Mesothelial cell of epicardium (in vitro differentiated cells): Measurements from ENCODE around the gene THSD7A. TPM values are rescaled to one million over a fixed set of nuclear protein-coding genes. Genes with fewer than 3 reads are reported as not detected.

Source experiments
- DNase-seq, 2 experiments: peaks; one replicate each; pipeline ENCODE4 v3.0.0; 2021; ENCODE audit warnings: low spot score in 2 of 2; ENCODE audit not compliant: unreplicated experiment in 2 of 2
- H3K27ac Mint-ChIP-seq: 2 replicates; pipeline ENCODE4 v1.8.0; 2021; ENCODE audit warnings: mixed read lengths
- H3K27me3 Mint-ChIP-seq: 2 replicates; pipeline ENCODE4 v1.8.0; 2021; ENCODE audit warnings: low read depth, mixed read lengths
- H3K36me3 Mint-ChIP-seq: 2 replicates; pipeline ENCODE4 v1.8.0; 2021; ENCODE audit warnings: mixed read lengths
- H3K4me1 Mint-ChIP-seq: 2 replicates; pipeline ENCODE4 v1.8.0; 2021; ENCODE audit warnings: mixed read lengths
- H3K4me3 Mint-ChIP-seq: 2 replicates; pipeline ENCODE4 v1.8.0; 2021; ENCODE audit warnings: mild to moderate bottlenecking, moderate library complexity, mixed read lengths
- H3K9me3 Mint-ChIP-seq: 2 replicates; pipeline ENCODE4 v1.8.0; 2021; ENCODE audit warnings: mixed read lengths
- CTCF ChIP-seq: fragments of 200-600 bp; sonication (generic); IDR thresholded peaks from one replicate; pipeline ENCODE4 v1.5.0; 2021; ENCODE audit warnings: antibody characterized with exemption; ENCODE audit not compliant: unreplicated experiment
- total RNA-seq: library from RNA; stranded (reverse); gene quantifications from 3 replicates; pipeline ENCODE4 v1.2.1, GENCODE V29; 2021

Gene THSD7A
- total RNA-seq, 1 donor from 2014 or later, result 13.4 TPM

GRCh38 chr7:11749629-11750028, 82.4 kb downstream of the THSD7A start:
- H3K4me1 Mint-ChIP-seq, result peaks cover 2% of the 10 kb centered on the region
- no peak overlapping the region for H3K4me3 Mint-ChIP-seq
- no peak for DNase-seq
- no peaks in the 10 kb centered on the region for H3K27me3 Mint-ChIP-seq
- no peak for TF ChIP-seq CTCF
- no peak overlapping the region for H3K27ac Mint-ChIP-seq
- peaks cover 4% of the 10 kb centered on the region for H3K36me3 Mint-ChIP-seq
- H3K9me3 Mint-ChIP-seq, result peaks cover 9% of the 10 kb centered on the region

- Mint-ChIP-seq H3K9me3 (peaks cover 9% of the 10 kb centered on the region), H3K4me3 (no peak overlapping the region), H3K27ac (no peak overlapping the region), H3K36me3 (peaks cover 4% of the 10 kb centered on the region), H3K27me3 (no peaks in the 10 kb centered on the region), H3K4me1 (peaks cover 2% of the 10 kb centered on the region)
- TF ChIP-seq CTCF, result no peak
- no peak for DNase-seq
Observed at GRCh38 chr7:11748884-11749283, 83.1 kb downstream of the THSD7A start.

- Mint-ChIP-seq H3K4me1 (no peaks in the 10 kb centered on the region), H3K27ac (no peak overlapping the region), H3K36me3 (peaks cover 4% of the 10 kb centered on the region), H3K9me3 (peaks cover 9% of the 10 kb centered on the region), H3K4me3 (no peak overlapping the region), H3K27me3 (no peaks in the 10 kb centered on the region)
- DNase-seq, result no peak
- no peak for TF ChIP-seq CTCF
Observed at GRCh38 chr7:11747715-11748485, 84.1 kb downstream of the THSD7A start.

GRCh38 chr7:11746591-11746990, 85.4 kb downstream of the THSD7A start:
- Mint-ChIP-seq H3K4me1 (peaks cover 7% of the 10 kb centered on the region), H3K27me3 (no peaks in the 10 kb centered on the region), H3K36me3 (peaks cover 4% of the 10 kb centered on the region), H3K9me3 (peaks cover 9% of the 10 kb centered on the region), H3K27ac (no peak overlapping the region), H3K4me3 (no peak overlapping the region)
- TF ChIP-seq CTCF, result no peak
- no peak for DNase-seq

- Mint-ChIP-seq H3K27me3 (peaks cover 2% of the 10 kb centered on the region), H3K9me3 (peaks cover 4% of the 10 kb centered on the region), H3K4me3 (no peak overlapping the region), H3K27ac (no peak overlapping the region), H3K4me1 (peaks cover 7% of the 10 kb centered on the region), H3K36me3 (peaks cover 4% of the 10 kb centered on the region)
- TF ChIP-seq CTCF, result no peak
- no peak for DNase-seq
Observed at GRCh38 chr7:11743548-11743947, 88.5 kb downstream of the THSD7A start.
